Measurements from ENCODE around the gene PID1.
A peak's percentile ranks its signal among the peaks of the same experiment; 100 is the strongest.

PID1 gene

GRCh38 chr2:229159405-229159804, 111.7 kb downstream of the PID1 start:
- TF ChIP-seq CTCF (IDR thresholded peaks at IDR 0.05; ENCODE audit: low read length, missing control alignments) = no peak
- no peak overlapping the region for H3K4me3 ChIP-seq (replicated peaks; ENCODE audit: low read depth, low read length)
- no peak for DNase-seq (ENCODE audit: low read depth)

GRCh38 chr2:229154381-229154780, 116.7 kb downstream of the PID1 start:
- no peak overlapping the region for H3K4me3 ChIP-seq (replicated peaks; ENCODE audit: low read depth, low read length)
- DNase-seq (ENCODE audit: low read depth) = peak; percentile 24
- no peak for TF ChIP-seq CTCF (IDR thresholded peaks at IDR 0.05; ENCODE audit: low read length, missing control alignments)

- no peak for TF ChIP-seq CTCF (IDR thresholded peaks at IDR 0.05; ENCODE audit: low read length, missing control alignments)
- H3K4me3 ChIP-seq (replicated peaks; ENCODE audit: low read depth, low read length) = no peak overlapping the region
- no peak for DNase-seq (ENCODE audit: low read depth)
Observed at GRCh38 chr2:229153951-229154350, 117.1 kb downstream of the PID1 start.

GRCh38 chr2:229153267-229153666, 117.8 kb downstream of the PID1 start:
- TF ChIP-seq CTCF (IDR thresholded peaks at IDR 0.05; ENCODE audit: low read length, missing control alignments) = no peak
- DNase-seq (ENCODE audit: low read depth) = no peak
- H3K4me3 ChIP-seq (replicated peaks; ENCODE audit: low read depth, low read length) = no peak overlapping the region

DNA sequence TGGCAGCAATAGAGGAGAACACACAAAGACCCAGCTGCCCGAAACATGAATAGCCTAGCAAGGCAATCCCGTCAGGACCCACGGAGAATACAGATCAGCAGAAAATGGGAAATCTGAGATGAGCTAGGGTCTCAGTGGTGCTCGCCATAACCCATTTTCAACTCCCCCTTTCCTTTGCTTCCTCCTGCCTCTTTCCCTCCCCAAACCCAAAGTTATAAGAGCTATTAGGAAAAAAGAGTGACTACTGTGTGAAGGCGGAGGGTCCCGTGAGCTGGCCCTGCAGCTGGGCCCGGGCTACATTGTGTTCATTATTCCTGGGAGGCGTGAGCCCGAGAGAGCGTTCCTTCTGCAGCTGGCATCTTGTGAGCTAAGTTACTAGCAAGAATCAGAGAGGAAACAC, 118.4 kb downstream of the PID1 start:
- no peak for TF ChIP-seq CTCF (IDR thresholded peaks at IDR 0.05; ENCODE audit: low read length, missing control alignments)
- DNase-seq (ENCODE audit: low read depth) = no peak
- no peak overlapping the region for H3K4me3 ChIP-seq (replicated peaks; ENCODE audit: low read depth, low read length)

DNA sequence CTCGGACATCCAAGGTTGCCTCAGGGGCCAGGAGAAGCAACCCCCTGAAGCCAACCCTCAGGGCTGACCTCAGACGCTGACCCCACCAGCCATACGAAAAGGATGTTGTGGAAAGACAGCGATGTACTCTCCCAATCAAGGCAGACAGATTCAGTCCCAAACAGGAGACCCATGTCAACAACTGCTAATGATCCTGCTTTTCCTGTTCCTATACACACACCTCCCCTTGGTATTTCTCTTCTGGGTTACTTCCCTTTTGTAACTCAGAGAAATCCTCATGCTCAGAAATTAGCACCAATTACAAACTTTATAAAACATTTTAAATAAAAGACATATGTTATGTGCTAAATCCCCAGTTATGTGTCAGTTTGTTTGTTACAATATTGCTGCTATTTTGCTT, 120.8 kb downstream of the PID1 start:
- no peak for TF ChIP-seq CTCF (IDR thresholded peaks at IDR 0.05; ENCODE audit: low read length, missing control alignments)
- DNase-seq (ENCODE audit: low read depth) = no peak

GRCh38 chr2:229141424-229142025, 129.6 kb downstream of the PID1 start:
- no peak for TF ChIP-seq CTCF (IDR thresholded peaks at IDR 0.05; ENCODE audit: low read length, missing control alignments)
- peak; percentile 63 for DNase-seq (ENCODE audit: low read depth)
- no peak overlapping the region for H3K4me3 ChIP-seq (replicated peaks; ENCODE audit: low read depth, low read length)

More for the DNA sequence above, 120.8 kb downstream of the PID1 start:
- H3K4me3 ChIP-seq (replicated peaks; ENCODE audit: low read depth, low read length) = no peak overlapping the region

Data from fibroblast of pulmonary artery (primary cell).